Subcutaneous adipose tissue (tissue), 4 donors: ENCODE measurements around the gene AGA. TPM values are rescaled to one million over a fixed set of nuclear protein-coding genes. Genes with fewer than 3 reads are reported as not detected.

Experiments used
- CTCF ChIP-seq: fragments of 450-650 bp; IDR thresholded peaks from one replicate; pipeline ENCODE4 v1.5.1; 2016; ENCODE audit warnings: low read depth, mild to moderate bottlenecking, control low read depth, antibody characterized with exemption, moderate library complexity
- total RNA-seq, 4 donors: library from RNA; depleted of rRNA; stranded (reverse); fragments of >200 nt; gene quantifications; one replicate each; pipeline ENCODE4 v1.1.0, GENCODE V29; 2016

AGA gene
- total RNA-seq = 10 to 100 TPM; 21.1 to 27.7 (median 24.3) TPM

DNA sequence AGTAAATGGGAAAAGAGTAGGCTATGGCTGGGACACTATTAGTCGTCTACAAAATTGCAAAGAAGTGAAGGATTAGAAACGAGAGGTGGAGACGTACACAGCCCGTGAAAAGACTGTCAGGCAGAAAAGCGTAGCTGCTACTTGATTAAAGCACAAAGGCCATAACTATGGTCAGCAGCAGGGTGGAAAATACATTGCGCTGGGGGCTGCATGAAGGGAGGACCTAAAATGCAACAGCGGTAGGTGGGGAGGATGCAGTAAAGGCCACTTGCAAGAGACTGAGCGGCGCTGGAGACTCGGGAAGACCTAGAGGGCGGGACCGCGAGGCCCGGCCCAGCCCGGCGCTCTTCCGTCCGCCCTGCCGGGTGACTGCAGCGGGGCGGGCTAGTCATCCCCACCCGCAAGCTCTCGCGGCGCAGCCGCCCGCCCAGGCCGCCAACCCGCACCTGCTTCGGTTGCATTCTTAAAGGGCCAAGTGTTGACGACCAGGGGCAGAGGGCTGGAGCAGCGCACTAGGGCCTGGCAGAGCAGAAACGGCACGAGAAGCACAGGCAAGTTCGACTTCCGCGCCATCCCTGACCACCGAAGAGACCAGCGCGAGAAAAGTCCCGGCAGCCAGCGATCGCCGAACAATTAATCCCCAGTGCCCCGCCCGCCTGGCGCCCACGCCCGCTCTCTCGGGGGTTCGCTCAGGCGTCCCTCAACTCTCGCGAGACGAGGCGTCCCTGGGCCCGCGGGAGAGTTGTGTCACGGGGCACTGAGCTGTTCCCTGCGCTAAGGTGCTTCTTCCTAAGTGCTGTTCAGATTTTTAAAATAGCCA is at the start of gene AGA:
AGA (minus strand) TSS at position 635 of the 820 bp plus-strand sequence; CDS start at position 573, 62 bp downstream.
- TF ChIP-seq CTCF = no peak

- no peak for TF ChIP-seq CTCF
These were observed 49.8 kb upstream of the AGA start for GRCh38 chr4:177492022-177492421.

GRCh38 chr4:177490769-177491168 is 48.5 kb upstream of the AGA start:
- TF ChIP-seq CTCF = no peak

GRCh38 chr4:177489471-177490246 is 47.4 kb upstream of the AGA start:
- TF ChIP-seq CTCF = no peak

DNA sequence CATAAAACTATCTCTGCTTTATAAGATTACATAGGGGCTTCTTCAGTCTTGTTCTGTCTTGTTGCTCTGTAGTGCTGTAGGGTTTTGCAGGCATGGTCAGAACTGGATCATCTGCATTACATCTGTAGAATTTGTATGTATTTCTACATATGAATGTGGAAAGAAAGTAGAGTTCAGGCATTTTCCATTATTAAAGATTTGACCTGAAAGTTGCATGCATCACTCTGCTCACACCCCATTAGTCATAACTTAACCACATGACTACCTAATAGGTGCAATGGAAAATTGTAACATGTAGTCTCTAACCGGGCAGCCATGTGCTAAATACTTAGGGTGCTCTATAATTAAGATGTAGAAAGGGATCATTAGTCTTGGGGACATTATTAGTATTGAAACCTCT is 45.7 kb upstream of the AGA start:
- TF ChIP-seq CTCF = no peak

- no peak for TF ChIP-seq CTCF
These were observed 43.3 kb upstream of the AGA start for GRCh38 chr4:177485528-177485927.

DNA sequence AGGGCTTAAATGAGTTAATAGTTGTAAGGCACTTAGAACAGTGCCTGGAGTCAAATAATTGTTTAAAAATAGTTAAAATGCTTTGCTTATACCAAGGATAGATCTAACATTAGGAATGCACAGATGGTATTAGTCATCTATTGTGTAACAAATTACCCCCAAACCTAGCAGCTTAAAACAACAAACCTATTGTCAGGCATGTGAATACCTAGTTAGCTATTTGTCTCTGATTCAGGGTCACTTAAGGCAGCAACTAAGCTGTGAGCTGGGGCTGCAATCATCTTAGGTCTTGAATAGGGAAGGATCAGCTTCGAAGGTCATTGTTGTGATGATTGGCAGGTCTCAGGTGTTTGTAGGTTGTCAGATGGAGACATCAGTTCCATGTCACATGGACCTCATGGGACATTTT is 42.4 kb upstream of the AGA start:
- TF ChIP-seq CTCF = no peak
